ENCODE measurements around the gene PHKG1.

DNA sequence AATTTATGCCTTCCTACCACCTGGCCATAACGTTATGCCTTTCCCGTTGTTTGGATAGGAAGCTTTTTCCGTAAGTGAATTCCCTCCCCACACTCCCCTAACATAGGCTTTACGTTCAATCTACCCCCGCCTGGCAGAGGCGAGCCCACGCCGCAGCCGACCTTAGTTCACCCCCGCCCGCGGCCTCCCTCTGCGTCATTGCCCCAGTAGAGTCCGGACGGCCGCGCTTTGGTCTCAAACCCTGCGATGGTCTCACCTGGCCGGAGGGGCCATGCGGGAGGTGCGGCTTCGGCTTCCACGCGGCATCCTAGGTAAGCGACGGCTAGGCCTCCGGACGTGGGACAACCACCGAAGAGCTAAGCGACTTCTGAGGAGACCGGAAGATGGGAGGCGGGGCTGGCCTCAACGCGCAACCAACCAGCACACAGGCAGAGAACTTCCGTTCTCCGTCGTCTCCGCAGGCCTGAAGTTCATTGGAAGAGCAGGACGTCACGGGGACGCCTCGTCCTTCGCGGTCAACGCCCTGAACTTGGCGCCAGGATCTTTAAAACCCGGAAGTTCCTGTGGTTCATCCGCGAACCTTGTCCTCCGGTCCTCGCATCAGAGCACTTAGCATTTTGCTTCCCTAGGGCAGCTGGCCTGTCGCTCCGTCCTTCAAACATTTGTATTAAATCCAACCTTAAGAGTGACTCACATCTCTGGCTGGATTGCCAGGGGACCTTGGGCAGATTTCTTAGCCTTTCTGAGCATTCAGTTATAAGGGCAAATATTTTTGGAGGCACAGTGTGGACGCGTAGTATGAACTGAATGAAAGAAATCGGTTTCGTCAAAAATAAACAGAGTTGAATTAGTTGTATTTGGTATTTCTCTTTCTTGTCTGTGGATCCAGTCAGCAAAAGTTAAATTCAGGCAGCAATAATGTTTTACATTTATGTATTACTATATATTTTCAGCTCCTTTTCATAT, 13.6 kb upstream of the PHKG1 start, which contains the start of gene CHCHD2:
- TF ChIP-seq, protein P1, sequence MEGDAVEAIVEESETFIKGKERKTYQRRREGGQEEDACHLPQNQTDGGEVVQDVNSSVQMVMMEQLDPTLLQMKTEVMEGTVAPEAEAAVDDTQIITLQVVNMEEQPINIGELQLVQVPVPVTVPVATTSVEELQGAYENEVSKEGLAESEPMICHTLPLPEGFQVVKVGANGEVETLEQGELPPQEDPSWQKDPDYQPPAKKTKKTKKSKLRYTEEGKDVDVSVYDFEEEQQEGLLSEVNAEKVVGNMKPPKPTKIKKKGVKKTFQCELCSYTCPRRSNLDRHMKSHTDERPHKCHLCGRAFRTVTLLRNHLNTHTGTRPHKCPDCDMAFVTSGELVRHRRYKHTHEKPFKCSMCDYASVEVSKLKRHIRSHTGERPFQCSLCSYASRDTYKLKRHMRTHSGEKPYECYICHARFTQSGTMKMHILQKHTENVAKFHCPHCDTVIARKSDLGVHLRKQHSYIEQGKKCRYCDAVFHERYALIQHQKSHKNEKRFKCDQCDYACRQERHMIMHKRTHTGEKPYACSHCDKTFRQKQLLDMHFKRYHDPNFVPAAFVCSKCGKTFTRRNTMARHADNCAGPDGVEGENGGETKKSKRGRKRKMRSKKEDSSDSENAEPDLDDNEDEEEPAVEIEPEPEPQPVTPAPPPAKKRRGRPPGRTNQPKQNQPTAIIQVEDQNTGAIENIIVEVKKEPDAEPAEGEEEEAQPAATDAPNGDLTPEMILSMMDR (IDR thresholded peaks at IDR 0.05): peak in 1 of 4 experiments; percentile 6
- peak; percentile 94 for TF ChIP-seq POLR2AphosphoS5 (IDR thresholded peaks at IDR 0.05)
